Colonic mucosa (tissue), 4 donors: Measurements from ENCODE around the gene CDHR1. TPM values are rescaled to one million over a fixed set of nuclear protein-coding genes. Genes with fewer than 3 reads are reported as not detected.

Experiments
- DNase-seq: peaks from one replicate; pipeline ENCODE4 v3.0.0-alpha.2; 2020
- H3K27ac ChIP-seq: fragments of 200-600 bp; one replicate; pipeline ENCODE4 v1.8.0; 2021
- H3K27me3 ChIP-seq: fragments of 200-600 bp; one replicate; pipeline ENCODE4 v1.8.0; 2021
- H3K36me3 ChIP-seq: fragments of 200-600 bp; one replicate; pipeline ENCODE4 v1.8.0; 2021
- H3K4me1 ChIP-seq: fragments of 200-600 bp; one replicate; pipeline ENCODE4 v1.8.0; 2021; ENCODE audit warnings: mild to moderate bottlenecking
- H3K4me3 ChIP-seq: fragments of 200-600 bp; one replicate; pipeline ENCODE4 v1.8.0; 2021
- H3K9ac ChIP-seq, 2 donors: one replicate each; pipeline ENCODE4 v1.7.0; 2013; ENCODE audit warnings: control low read depth in 2 of 2, low read depth in 2 of 2, low read length in 2 of 2
- H3K9me3 ChIP-seq: fragments of 200-600 bp; one replicate; pipeline ENCODE4 v1.8.0; 2021
- CTCF ChIP-seq: fragments of 200-600 bp; IDR thresholded peaks from one replicate; pipeline ENCODE4 v1.8.0; 2022; ENCODE audit warnings: antibody characterized with exemption, mild to moderate bottlenecking
- intact Hi-C: fragments of 100-400 bp; cut with DNase I; formaldehyde crosslinking; loops from one replicate; pipeline ENCODE4 v1.14.1; 2022
- total RNA-seq, 2 donors: library from RNA; stranded (reverse); fragmentation: NEBNext Ultra II Directional in 1 of 2; extraction: Animal tissue kit (Norgen Biotek cat#: 25700) in 1 of 2; gene quantifications; one replicate each; pipeline ENCODE4 v1.2.1, GENCODE V29; 2021
- donor health status: healthy.
- donor health status: DM: no; HTN: no; CAD: no.
- donor health status: DM: no; HTN: no; CAD: no.

CDHR1 gene
- total RNA-seq, 2 donors from 2014 or later = 99.3 to 105 TPM

- H3K9ac ChIP-seq = no peak within 1 kb of the TSS
- no peak within 1 kb of the TSS for H3K27ac ChIP-seq
- no peak for DNase-seq
- TF ChIP-seq CTCF = no peak
- no peak within 1 kb of the TSS for H3K4me3 ChIP-seq
- H3K4me1 ChIP-seq = no peaks in the 10 kb centered on the region
- no peaks in the 10 kb centered on the region for H3K9me3 ChIP-seq
- intact Hi-C loops = no loop called here
- no peaks in the 10 kb centered on the region for H3K36me3 ChIP-seq
- no peaks in the 10 kb centered on the region for H3K27me3 ChIP-seq
These were observed 31.3 kb downstream of the CDHR1 start, which contains the start of gene LRIT2 for GRCh38 chr10:84225427-84226173. Gene LRIT2, minus strand, starts transcription at chr10:84225544. Its CDS starts 24 bp downstream, at chr10:84225520.

GRCh38 chr10:84226616-84227015, 32.3 kb downstream of the CDHR1 start:
- H3K4me1 ChIP-seq = no peaks in the 10 kb centered on the region
- no peak overlapping the region for H3K27ac ChIP-seq
- no peak for DNase-seq
- H3K9me3 ChIP-seq = no peaks in the 10 kb centered on the region
- no peak for TF ChIP-seq CTCF
- H3K4me3 ChIP-seq = no peak overlapping the region
- H3K36me3 ChIP-seq = no peaks in the 10 kb centered on the region
- no peaks in the 10 kb centered on the region for H3K27me3 ChIP-seq
- intact Hi-C loops = no loop called here
- no peak overlapping the region for H3K9ac ChIP-seq

GRCh38 chr10:84227810-84228209, 33.5 kb downstream of the CDHR1 start:
- H3K36me3 ChIP-seq = no peaks in the 10 kb centered on the region
- no peak for DNase-seq
- no peaks in the 10 kb centered on the region for H3K4me1 ChIP-seq
- no peak overlapping the region for H3K4me3 ChIP-seq
- H3K9me3 ChIP-seq = no peaks in the 10 kb centered on the region
- no peaks in the 10 kb centered on the region for H3K27me3 ChIP-seq
- TF ChIP-seq CTCF = no peak
- no peak overlapping the region for H3K27ac ChIP-seq
- intact Hi-C loops = no loop called here
- H3K9ac ChIP-seq = no peak overlapping the region

- H3K36me3 ChIP-seq = no peaks in the 10 kb centered on the region
These were observed 36.0 kb downstream of the CDHR1 start for GRCh38 chr10:84230359-84230758.

GRCh38 chr10:84232376-84232775, 38.0 kb downstream of the CDHR1 start:
- Histone ChIP-seq H3K27ac (no peak overlapping the region), H3K9ac (no peak overlapping the region), H3K27me3 (no peaks in the 10 kb centered on the region), H3K4me3 (no peak overlapping the region), H3K4me1 (no peaks in the 10 kb centered on the region), H3K9me3 (no peaks in the 10 kb centered on the region), H3K36me3 (no peaks in the 10 kb centered on the region)
- TF ChIP-seq CTCF = no peak
- intact Hi-C loops = no loop called here
- DNase-seq = no peak

More at GRCh38 chr10:84230359-84230758, 36.0 kb downstream of the CDHR1 start:
- TF ChIP-seq CTCF = no peak
- H3K9me3 ChIP-seq = no peaks in the 10 kb centered on the region
- no peaks in the 10 kb centered on the region for H3K4me1 ChIP-seq
- no peak overlapping the region for H3K9ac ChIP-seq
- intact Hi-C loops = no loop called here
- H3K4me3 ChIP-seq = no peak overlapping the region
- no peak for DNase-seq
- H3K27ac ChIP-seq = no peak overlapping the region
- no peaks in the 10 kb centered on the region for H3K27me3 ChIP-seq
